Raji (cell line): ENCODE data around the gene SPATA6.

Source experiments
- POLR2A ChIP-seq: IDR thresholded peaks from 2 replicates; pipeline ENCODE4 v1.6.1; 2011; ENCODE audit warnings: low read depth, low read length, control low read depth; ENCODE audit not compliant: insufficient read depth

The SPATA6 gene

DNA sequence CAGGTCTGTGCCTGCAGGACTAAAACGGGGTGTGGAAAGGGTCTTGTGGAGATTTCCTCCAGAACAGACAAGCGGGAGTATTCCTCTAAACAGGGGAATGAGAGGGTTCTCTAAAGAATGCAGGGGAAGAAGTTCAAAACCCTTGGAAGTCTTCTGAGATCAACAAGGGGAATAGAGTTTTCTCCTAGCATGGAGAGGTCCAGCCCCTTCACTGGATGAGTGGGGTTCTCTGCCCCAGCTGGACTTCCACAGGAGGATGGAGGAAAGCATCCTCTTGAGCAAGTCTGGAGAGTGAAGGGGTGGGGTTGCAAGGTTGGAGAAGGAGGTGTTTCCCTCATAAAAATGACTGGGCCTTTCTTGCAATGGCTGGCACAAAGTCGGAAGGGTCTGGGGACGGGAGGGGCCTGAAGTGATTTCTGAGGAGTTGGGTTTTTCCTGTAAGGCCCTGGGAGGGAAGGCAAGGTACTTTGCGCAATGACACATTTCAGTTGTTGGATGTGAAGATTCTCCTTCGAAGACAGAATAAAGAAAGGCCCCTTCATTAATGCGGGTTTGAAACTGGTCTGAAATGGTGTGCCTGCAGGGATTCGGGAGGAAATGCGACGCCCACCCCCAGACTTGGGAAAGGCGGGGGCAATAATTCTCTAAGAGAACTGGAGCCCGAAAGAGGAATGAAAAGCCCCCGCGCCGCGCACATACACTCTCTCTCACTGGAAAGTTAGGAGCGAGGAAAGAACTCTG is 884 bp downstream of the SPATA6 start:
- no peak for TF ChIP-seq POLR2A

DNA sequence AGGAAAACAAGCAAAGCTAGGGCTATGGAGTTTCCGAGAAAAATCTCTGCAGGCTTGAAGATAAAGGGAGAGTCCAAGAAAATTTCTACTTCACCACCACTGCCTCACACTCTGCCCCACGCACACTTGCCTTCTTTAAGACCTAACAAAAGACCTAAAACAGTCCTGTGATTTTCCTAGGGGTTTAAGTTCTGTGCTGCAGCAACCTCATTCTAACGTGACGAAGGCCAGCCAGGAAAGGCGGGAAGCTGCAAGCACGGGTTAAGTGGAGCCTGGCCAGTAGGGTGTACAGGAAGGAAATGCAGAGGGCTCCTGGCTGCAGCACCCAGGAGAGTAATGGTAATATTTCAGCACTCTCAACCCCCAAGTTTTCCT is 1.5 kb downstream of the SPATA6 start:
- TF ChIP-seq POLR2A, result no peak

DNA sequence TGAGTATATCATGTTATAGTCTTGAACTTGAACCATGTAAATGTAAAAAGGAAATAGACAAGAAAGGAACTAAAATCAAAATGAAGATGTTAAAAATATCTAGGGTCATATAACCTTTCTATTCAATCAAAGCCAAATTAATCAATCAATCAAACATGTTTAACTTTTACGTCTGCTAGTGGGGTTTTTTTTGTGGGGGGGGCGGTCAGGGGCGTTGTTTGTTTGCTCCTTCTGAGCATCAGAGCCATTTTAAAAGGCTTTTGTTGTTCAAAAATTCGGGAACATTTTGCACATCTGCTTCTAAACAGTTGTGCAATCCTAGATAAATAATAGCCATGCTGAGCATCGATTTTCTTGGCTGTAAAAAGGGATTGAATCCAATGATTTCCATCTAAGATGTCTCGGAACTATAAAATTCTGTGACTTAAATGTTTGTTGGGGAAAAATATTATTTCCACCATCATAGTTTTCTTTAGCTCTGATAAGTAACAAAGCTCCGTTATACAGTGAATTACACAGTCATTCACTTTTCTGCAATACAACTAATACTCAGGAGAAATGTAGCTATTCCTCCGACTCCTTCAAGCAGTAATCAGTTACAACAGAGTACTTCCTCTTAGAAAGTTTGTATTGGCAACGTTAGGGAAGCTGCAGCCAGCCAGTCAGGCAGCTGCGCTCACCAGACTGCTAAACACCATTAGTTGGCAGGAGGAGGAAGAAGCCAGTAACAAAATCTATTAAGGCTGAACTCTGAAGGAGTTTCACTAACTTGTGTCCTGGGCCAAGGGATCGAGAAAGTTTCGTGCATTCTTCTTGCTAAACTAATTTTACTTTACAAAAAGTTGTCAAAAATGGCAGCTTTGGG is 2.2 kb downstream of the SPATA6 start:
- TF ChIP-seq POLR2A, result no peak

DNA sequence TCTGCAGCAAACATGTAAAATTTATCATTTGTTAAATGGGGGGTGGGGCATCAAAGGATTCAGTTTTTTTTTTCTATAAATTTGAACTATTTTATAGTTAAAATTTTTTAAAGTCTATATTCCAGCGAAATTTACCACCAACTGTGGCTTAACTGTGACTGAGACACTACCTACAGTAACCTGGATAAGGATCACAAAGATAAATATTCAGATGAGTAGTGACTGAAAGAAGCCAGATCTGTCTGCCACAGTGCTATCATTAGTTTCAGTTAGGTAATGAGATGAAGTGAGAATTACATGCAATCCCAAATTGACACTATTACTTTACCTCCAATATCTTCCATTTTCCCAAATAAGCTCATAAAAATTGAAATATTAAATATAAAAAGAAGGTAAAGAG is 5.4 kb downstream of the SPATA6 start:
- TF ChIP-seq POLR2A, result no peak

DNA sequence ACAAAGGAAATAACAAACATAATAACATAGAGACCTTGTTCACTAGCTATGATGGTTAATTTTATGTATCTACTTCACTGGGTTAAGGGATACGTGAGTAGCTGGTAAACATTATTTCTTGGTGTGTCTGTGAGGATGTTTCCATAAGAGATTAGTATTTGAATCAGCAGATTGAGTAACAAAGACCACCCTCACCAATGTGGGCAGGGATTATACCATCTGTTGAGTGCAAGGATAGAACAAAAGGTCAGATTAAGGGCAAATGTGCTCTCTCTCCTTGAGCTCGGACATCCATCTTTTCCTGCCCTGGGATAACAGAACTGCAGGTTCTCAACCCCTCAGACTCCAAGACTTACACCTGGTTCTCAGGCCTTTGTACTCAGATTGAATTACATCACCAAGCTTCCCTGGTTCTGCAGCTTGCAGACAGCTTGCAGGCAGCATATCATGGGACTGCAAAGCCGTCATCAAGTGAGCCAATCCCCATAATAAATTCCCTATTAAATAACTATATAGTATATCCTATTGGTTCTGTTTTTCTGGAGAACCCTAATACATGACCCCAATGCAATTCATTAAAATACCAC is 9.2 kb downstream of the SPATA6 start:
- TF ChIP-seq POLR2A, result no peak

DNA sequence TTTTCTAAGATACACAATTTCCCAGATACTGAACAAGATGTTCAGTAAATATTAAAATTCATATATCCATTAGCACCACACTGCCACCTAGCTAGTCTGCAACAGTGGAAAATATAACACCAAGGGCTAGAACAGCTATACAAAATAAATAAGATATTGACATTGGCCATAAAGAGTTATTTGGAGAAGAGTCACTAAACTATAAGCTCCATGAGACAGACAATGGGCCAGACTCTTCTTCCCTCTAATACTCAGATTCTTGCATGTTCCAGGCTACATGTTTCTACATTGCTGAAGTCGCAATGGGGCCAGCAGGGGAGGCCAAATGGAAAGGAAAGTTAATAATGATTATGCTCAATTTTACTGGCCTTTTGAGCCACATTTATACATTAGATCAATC is 21.5 kb downstream of the SPATA6 start:
- no peak for TF ChIP-seq POLR2A

DNA sequence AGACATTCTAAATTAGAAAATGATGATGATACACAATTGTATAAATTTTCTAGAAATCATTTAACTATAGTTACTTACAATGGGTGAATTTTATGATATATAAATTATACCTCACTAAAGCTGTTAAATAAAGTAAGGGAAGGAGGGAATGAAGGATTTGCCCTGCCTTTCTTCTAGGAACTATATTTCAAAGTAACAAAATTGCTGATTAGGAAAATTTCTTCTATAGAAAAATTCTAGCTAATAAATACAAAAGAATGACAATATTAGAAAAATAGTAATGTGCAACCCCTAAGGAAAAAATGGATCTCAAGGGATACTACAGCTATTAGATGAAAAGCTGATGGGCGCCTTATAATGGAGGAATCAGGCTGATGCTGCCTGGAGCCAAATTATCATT is 23.1 kb downstream of the SPATA6 start:
- TF ChIP-seq POLR2A, result no peak

DNA sequence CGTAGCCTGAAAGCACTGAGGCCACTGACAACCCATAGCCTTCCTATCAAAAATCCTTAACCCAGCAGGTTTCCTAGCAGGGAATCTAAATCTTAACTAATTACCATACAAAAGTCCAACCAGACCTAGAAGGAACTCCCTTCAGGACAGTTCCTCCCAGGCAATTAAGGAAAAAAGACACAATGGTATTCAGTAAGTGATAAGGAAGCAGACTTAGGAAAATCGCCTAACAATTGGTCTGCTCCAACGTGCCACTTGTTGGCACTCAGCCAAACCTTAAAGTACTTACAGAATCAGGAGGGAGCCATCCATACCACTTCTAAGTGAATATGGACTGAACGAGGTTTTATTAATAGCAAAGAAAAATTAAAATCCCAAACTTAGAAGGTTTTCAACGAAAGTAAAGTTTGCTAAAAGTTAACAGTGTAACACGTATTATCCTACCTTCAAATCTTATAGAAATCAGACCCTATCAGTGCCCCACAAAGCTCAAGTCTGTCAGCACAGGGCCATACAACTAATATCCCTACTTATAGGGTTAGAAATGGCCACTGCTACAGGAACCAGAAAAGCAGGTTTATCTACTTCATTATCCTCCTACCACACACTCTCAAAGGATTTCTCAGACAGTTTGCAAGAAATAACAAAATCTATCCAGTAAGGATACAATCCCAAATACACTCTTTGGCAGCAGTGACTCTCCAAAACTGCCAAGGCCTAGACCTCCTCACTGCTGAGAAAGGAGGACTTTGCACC is 29.0 kb downstream of the SPATA6 start:
- no peak for TF ChIP-seq POLR2A

DNA sequence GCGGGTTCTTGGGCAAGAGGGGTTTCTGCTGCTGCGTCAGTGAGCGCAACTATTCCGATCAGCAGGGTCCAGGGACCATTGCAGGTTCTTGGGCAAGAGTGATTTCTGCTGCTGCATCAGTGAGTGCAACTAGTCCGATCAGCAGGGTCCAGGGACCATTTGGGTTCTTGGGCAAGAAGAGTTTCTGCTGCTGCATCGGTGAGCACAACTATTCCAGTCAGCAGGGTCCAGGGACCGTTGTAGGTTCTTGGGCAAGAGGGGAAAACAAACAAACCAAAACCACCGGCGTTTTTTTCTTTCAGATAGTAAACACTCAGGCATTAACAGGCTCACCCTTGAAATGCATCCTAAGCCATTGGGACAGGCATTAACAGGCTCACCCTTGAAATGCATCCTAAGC is 32.6 kb downstream of the SPATA6 start:
- no peak for TF ChIP-seq POLR2A

DNA sequence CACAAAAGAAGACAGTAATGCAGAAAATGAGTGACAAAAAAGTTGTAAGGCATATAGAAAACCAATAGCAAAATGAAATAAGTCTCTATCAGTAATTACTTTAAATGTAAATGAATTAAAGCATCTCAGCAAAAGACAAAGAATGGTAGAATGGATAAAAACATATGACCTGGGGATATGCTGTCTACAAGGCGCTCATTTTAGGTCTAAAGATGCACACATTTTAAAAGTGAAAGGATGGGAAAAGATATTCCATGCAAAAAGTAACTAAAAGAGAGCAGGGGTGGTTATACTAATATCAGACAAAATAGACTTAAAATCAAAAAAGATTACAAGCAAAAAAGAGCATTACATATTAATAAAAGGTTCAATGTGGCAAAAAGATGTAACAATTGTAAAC is 41.2 kb downstream of the SPATA6 start:
- TF ChIP-seq POLR2A, result no peak

DNA sequence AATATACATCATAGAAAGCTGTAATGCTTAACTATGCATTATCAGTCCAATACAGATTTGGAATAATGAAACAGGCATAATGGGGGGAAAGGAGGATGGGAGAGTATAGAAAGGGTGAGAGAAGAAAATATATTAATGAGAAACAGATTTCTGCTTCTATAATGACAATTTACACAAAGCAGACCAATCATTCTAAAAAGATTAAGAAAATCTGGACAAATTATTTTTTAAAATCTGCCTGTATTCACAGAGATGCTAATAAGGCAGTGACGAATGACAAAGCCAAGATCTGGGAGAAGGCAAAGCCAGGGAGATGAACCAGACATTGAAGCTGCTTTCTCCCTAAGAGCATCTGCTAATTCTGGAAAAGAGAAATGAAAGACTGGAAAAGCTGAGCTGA is 50.0 kb downstream of the SPATA6 start:
- no peak for TF ChIP-seq POLR2A

DNA sequence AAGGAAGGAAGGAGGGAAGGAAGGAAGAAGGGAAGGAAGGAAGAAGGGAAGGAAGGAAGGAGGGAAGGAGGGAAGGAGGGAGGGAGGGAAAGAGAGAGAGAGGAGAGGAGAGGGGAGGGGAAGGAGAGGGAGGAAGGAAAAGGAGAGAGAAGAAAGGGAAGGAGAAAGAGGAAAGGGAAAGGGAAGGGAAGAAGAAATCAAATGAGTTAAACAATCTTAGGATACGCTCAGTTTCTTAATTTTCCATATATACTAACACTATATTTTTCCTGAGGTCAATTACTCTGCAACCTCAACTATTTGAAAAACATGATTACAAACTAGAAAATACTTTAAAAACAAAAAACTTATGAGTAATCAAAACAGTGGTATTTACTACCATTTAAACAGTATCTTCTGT is 53.3 kb downstream of the SPATA6 start:
- no peak for TF ChIP-seq POLR2A

DNA sequence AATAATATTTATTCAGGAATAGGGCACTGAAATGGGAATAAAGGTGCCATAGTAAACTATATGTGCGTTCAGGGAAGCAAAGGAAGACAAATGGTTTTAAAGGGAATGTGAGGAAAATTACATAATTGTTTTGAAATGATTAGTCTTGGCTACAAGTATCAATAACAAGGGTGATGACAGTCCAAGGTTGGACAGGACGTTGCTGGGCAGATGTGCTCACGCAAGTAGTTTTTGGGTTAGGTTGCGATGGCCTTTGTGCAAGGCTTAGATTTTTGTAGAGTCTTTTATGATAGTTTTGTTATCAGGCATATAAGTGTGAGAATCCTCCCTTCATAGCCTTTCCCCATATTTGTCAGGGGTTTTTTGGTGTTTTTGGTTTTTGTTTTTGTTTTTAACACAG is 57.0 kb downstream of the SPATA6 start:
- no peak for TF ChIP-seq POLR2A

DNA sequence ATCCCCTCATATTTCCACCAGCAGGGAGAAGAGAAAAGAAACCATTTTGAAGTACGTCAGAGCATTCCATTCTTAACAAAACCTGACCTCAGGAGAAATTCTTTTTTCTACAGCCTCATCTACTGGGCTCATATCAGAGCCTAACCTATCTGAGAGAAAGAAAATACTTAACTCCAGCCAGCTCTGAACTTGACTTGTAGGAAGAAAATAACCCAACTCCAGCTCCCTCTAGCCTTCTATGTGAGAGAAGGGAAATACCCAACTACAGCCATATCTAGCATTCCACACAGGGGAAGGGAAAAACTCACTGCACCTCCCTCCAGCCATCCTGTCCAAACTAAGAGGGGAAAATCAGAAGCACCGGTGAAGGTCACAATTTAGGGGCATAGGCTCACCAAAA is 57.7 kb downstream of the SPATA6 start:
- TF ChIP-seq POLR2A, result no peak

DNA sequence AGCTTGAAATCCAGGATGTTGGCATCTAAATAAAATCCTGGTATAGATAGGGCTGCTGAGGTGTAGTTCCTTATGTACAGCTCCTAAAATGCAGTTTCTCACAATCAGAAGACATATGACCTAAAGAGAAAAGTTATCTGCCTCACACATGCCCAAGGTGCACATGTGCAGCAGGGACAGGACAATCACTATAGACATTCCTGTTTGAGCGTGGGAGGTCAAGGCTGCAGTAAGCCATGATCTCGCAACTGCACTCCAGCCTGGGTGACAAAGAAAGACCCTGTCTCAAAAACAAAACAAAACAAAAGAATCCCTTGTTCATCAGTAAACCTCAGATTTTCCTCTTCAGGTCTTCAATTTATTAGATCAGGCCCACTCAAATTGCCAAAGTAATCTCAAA is 66.1 kb downstream of the SPATA6 start:
- no peak for TF ChIP-seq POLR2A

DNA sequence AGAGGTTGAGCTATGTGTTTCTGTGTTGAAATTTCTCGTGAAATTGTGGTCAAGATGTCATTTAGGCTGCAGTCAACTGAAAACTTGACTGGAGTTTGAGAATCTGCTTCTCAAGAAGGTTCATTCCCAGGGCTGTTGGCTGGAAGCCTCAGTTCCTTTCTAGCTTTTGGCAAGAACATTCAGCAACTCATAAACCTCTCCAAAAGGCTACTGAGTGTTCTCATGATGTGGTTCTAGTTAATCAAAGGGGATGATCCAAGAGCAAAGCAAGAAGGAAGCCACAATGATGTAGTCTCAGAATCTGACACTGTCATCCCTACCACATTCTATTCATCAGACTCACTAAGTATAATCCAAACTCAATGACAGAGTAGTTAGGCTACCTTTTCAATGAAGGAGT is 66.6 kb downstream of the SPATA6 start:
- no peak for TF ChIP-seq POLR2A

DNA sequence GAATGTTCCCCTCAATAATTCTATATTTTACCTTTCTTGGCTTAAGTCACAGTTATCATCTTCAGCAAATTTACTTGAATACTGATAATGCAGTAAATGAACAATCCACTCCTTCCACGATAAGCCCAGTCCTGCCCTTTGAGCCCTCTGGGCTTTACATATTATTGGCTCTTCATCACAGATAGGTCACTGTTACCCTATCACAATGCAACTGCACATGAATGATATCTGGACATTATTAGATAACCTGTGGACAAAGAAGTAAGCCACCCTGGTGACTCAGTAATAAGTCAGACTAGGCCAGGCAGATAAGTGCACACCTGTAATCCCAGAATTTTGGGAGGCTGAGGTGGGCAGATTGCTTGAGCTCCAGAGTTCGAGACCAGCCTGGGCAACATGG is 69.4 kb downstream of the SPATA6 start:
- no peak for TF ChIP-seq POLR2A
